ENCODE results near the gene ARFGEF3.
"Not testable (repeated sequence)": the region's sequence is repeated elsewhere in the genome, so short reads cannot be mapped to it uniquely, and the experiment has no call there.

The ARFGEF3 gene

DNA sequence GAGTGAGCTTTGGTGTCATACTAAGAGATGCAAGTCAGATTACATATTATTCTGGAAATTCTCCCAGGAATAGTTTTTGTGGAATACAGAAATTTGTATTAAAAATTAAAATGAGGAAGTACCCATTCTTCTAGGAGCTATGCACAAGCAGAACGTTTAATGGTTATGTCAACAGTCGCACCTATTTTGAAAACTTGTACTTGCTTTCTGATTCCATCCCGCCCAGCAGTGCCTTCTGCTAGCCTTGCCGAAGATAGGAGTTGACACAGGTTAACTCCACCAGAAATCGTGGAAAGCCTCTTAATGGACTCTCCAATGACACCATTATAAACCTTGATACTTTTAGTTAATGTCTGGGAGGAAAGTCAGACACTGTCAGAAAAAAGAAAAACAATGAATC is 49.9 kb downstream of the ARFGEF3 start:
- no peaks in the 10 kb centered on the region for H3K9me3 ChIP-seq (ENCODE audit: control insufficient read depth, low read length)
- H3K4me3 ChIP-seq (ENCODE audit: extremely low read depth, insufficient read depth, low read length, poor library complexity, severe bottlenecking): no peak overlapping the region
- 92 to 93% methylated on average over 2 to 4 of the region's 5 CpGs for WGBS, 2 experiments (ENCODE audit: insufficient coverage in 2 of 2)
- no peak overlapping the region for H3K27ac ChIP-seq (ENCODE audit: low read depth, low read length, severe bottlenecking)
- no peaks in the 10 kb centered on the region for H3K36me3 ChIP-seq (ENCODE audit: control insufficient read depth, insufficient read depth, low read length)
- H3K4me1 ChIP-seq (ENCODE audit: control insufficient read depth, insufficient read depth, low read length, poor library complexity, severe bottlenecking): no peaks in the 10 kb centered on the region

DNA sequence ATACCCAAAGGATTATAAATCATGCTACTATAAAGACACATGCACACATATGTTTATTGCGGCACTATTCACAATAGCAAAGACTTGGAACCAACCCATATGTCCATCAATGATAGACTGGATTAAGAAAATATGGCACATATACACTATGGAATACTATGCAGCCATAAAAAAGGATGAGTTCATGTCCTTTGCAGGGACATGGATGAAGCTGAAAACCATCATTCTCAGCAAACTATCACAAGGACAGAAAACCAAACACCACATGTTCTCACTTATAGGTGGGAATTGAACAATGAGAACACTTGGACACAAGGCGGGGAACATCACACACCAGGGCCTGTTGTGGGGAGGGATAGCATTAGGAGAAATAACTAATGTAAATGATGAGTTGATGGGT is 50.8 kb downstream of the ARFGEF3 start:
- WGBS, 2 experiments (ENCODE audit: insufficient coverage in 2 of 2): no CpG with 5 or more reads among the region's 2 CpGs
- H3K4me1 ChIP-seq (ENCODE audit: control insufficient read depth, insufficient read depth, low read length, poor library complexity, severe bottlenecking); H3K36me3 ChIP-seq (ENCODE audit: control insufficient read depth, insufficient read depth, low read length); H3K4me3 ChIP-seq (ENCODE audit: extremely low read depth, insufficient read depth, low read length, poor library complexity, severe bottlenecking); H3K9me3 ChIP-seq (ENCODE audit: control insufficient read depth, low read length); H3K27ac ChIP-seq (ENCODE audit: low read depth, low read length, severe bottlenecking): not testable (repeated sequence)

DNA sequence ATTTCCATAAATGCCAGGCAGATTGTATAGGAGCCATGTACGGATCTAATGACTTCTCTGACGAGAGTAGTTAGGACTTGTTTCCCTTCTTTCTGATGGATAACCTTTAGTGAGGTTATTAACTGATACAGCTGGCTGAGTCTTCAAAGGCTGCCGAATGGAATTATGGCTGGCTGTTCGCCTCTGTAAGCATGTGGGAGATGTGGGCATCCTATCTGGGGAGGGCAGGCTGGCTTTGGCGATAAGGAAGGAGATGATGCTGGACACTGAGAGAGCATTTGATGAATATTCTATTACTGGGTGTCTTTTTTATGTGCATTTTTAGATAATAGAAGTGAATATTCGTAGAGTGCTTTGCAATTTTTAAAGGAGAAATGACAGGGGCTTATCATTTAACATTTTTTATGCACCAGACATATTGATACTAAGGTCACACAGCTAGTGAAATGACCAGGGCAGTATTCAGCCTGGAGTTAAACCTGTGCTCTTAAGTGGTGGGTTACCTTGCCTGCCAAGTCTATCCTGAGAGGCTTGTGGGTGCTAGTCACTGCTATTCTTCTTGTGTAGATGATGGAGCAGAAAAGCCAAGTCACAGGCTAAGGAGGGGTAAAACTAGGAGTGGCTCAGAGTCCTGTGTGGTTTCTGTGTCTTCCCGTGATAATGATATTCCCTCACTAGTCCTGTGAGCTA is 53.5 kb downstream of the ARFGEF3 start:
- Histone ChIP-seq H3K9me3 (ENCODE audit: control insufficient read depth, low read length) (no peaks in the 10 kb centered on the region), H3K4me1 (ENCODE audit: control insufficient read depth, insufficient read depth, low read length, poor library complexity, severe bottlenecking) (no peaks in the 10 kb centered on the region), H3K36me3 (ENCODE audit: control insufficient read depth, insufficient read depth, low read length) (no peaks in the 10 kb centered on the region), H3K4me3 (ENCODE audit: extremely low read depth, insufficient read depth, low read length, poor library complexity, severe bottlenecking) (no peak overlapping the region), H3K27ac (ENCODE audit: low read depth, low read length, severe bottlenecking) (no peak overlapping the region)
- 89 to 93% methylated on average over 6 of the region's 7 CpGs for WGBS, 2 experiments (ENCODE audit: insufficient coverage in 2 of 2)

DNA sequence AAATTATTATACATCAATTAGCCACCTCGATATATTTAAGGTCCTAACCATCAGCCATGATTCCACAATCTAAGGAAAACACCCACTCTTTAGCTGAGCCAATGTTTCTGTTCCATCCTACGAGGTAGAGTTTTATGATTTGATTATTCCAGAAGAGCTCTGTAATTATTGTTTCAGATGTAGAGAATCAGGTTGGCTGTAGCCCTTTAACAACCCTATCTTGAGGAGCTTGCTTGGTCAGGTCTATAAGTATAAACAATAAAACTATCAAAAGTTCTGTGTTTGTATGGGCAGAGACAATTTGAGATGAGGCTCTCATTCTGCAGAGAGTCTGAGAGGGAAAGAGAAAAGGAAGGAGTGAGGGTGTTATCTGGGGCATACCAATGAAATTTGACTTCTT is 56.7 kb downstream of the ARFGEF3 start, which contains the start of gene PBOV1:
Gene PBOV1, minus strand, starts transcription at position 43 of the 400 bp plus-strand sequence. CDS start 96 bp downstream, outside the sequence.
- Histone ChIP-seq H3K9me3 (ENCODE audit: control insufficient read depth, low read length) (no peaks in the 10 kb centered on the region), H3K4me1 (ENCODE audit: control insufficient read depth, insufficient read depth, low read length, poor library complexity, severe bottlenecking) (no peaks in the 10 kb centered on the region), H3K4me3 (ENCODE audit: extremely low read depth, insufficient read depth, low read length, poor library complexity, severe bottlenecking) (no peak within 1 kb of the TSS), H3K36me3 (ENCODE audit: control insufficient read depth, insufficient read depth, low read length) (no peaks in the 10 kb centered on the region), H3K27ac (ENCODE audit: low read depth, low read length, severe bottlenecking) (no peak within 1 kb of the TSS)
- no CpG with 5 or more reads among the region's 2 CpGs for WGBS, 2 experiments (ENCODE audit: insufficient coverage in 2 of 2)

DNA sequence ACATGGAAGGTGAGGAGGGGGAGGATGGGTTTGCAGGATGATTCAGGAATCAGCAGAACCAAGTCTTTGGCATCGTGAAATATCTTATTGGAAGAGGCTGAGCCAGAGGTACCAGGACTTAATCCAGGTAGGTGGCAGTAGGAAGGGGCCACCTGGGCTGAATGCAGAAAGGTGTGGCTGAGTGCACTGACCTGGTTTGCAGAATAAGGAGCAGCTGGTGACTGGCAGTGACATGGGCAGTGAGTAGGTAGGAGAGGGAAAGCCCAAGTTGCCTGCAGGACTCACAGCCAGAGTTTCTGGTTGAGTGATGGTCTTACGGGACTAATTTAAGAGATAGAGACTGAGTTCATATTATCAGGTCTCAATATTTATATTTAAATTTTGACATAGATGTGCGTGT is 57.7 kb downstream of the ARFGEF3 start:
- Histone ChIP-seq H3K4me3 (ENCODE audit: extremely low read depth, insufficient read depth, low read length, poor library complexity, severe bottlenecking) (no peak overlapping the region), H3K27ac (ENCODE audit: low read depth, low read length, severe bottlenecking) (no peak overlapping the region), H3K4me1 (ENCODE audit: control insufficient read depth, insufficient read depth, low read length, poor library complexity, severe bottlenecking) (no peaks in the 10 kb centered on the region), H3K36me3 (ENCODE audit: control insufficient read depth, insufficient read depth, low read length) (no peaks in the 10 kb centered on the region), H3K9me3 (ENCODE audit: control insufficient read depth, low read length) (no peaks in the 10 kb centered on the region)
- 40 to 58% methylated on average over 1 of the region's 3 CpGs for WGBS, 2 experiments (ENCODE audit: insufficient coverage in 2 of 2)

DNA sequence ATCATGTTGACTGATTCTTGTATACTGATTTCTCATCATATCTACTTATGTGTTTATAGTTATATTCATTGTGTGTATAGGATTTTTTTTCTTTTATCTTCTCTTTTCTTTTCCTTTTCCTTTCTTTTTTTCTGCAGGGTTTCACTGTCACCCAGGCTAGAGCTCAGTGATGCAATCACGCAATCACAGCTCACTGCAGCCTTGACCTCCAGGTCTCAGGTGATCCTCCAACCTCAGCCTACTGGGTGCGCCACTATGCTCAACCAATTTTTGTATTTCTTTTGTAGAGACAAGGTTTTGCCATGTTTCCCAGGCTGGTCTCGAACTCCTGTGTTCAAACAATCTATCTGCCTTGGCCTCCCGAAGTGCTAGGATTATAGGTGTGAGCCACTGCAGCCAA is 58.2 kb downstream of the ARFGEF3 start:
- H3K4me3 ChIP-seq (ENCODE audit: extremely low read depth, insufficient read depth, low read length, poor library complexity, severe bottlenecking): no peak overlapping the region
- 88 to 89% methylated on average over 3 to 4 of the region's 4 CpGs for WGBS, 2 experiments (ENCODE audit: insufficient coverage in 2 of 2)
- H3K36me3 ChIP-seq (ENCODE audit: control insufficient read depth, insufficient read depth, low read length): no peaks in the 10 kb centered on the region

DNA sequence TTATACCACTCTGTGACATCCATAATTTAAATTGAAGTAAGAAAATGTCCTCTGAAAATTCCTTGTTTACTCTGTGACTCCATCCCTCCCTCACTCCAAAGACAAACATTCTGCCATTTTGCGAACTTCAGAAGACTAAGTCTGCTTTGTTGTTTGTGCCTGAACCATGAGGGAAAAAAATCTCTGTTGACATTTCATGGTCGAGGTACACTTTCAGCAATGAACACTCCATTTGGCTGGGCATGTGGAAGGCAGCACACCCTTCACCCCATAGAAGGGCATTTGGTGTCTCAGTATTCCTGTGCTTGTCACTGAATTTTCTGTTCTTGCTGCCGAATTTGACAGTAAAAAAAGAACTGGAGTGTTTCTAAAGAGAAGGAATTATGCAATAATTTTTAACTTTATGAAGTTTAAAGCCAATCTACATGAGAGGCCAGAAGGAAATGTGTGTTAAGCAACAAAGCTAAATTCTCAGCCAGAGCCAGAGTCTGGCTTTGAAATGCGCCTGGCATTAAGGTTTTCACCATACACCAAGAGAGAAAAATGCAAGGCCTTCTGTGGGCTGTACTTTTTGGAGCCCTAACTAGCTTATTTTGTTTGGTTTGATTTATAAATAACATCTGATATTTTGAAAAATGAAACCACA is 61.3 kb downstream of the ARFGEF3 start:
- WGBS, 2 experiments (ENCODE audit: insufficient coverage in 2 of 2): 75% methylated on average over 2 to 4 of the region's 4 CpGs
- H3K4me1 ChIP-seq (ENCODE audit: control insufficient read depth, insufficient read depth, low read length, poor library complexity, severe bottlenecking): no peaks in the 10 kb centered on the region
- H3K4me3 ChIP-seq (ENCODE audit: extremely low read depth, insufficient read depth, low read length, poor library complexity, severe bottlenecking): no peak overlapping the region
- H3K27ac ChIP-seq (ENCODE audit: low read depth, low read length, severe bottlenecking): no peak overlapping the region
- H3K9me3 ChIP-seq (ENCODE audit: control insufficient read depth, low read length): no peaks in the 10 kb centered on the region
- H3K36me3 ChIP-seq (ENCODE audit: control insufficient read depth, insufficient read depth, low read length): no peaks in the 10 kb centered on the region

More for the DNA sequence above, 58.2 kb downstream of the ARFGEF3 start:
- Histone ChIP-seq H3K27ac (ENCODE audit: low read depth, low read length, severe bottlenecking) (no peak overlapping the region), H3K4me1 (ENCODE audit: control insufficient read depth, insufficient read depth, low read length, poor library complexity, severe bottlenecking) (no peaks in the 10 kb centered on the region), H3K9me3 (ENCODE audit: control insufficient read depth, low read length) (no peaks in the 10 kb centered on the region)

DNA sequence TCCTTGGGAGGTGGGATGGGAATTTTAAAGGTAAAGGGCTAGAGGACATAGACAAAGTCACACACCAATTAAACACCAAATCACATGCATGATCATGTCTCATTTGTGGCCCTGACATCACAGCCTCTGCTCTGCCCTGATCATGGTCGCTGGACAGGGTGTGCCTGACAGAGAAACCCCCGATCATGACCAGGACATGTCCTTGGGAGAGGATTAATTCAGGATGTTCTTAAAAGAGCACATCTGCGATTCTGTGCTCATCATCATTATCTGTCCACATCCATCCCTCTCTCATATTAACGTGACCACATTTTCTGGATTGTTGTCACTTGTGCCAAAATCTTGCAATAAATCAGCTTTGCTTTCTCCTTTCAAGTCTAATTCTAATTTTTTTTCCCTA is 64.2 kb downstream of the ARFGEF3 start:
- Histone ChIP-seq H3K9me3 (ENCODE audit: control insufficient read depth, low read length) (no peaks in the 10 kb centered on the region), H3K36me3 (ENCODE audit: control insufficient read depth, insufficient read depth, low read length) (no peaks in the 10 kb centered on the region), H3K27ac (ENCODE audit: low read depth, low read length, severe bottlenecking) (no peak overlapping the region), H3K4me1 (ENCODE audit: control insufficient read depth, insufficient read depth, low read length, poor library complexity, severe bottlenecking) (no peaks in the 10 kb centered on the region), H3K4me3 (ENCODE audit: extremely low read depth, insufficient read depth, low read length, poor library complexity, severe bottlenecking) (no peak overlapping the region)
- 79 to 89% methylated on average over 2 to 3 of the region's 4 CpGs for WGBS, 2 experiments (ENCODE audit: insufficient coverage in 2 of 2)

DNA sequence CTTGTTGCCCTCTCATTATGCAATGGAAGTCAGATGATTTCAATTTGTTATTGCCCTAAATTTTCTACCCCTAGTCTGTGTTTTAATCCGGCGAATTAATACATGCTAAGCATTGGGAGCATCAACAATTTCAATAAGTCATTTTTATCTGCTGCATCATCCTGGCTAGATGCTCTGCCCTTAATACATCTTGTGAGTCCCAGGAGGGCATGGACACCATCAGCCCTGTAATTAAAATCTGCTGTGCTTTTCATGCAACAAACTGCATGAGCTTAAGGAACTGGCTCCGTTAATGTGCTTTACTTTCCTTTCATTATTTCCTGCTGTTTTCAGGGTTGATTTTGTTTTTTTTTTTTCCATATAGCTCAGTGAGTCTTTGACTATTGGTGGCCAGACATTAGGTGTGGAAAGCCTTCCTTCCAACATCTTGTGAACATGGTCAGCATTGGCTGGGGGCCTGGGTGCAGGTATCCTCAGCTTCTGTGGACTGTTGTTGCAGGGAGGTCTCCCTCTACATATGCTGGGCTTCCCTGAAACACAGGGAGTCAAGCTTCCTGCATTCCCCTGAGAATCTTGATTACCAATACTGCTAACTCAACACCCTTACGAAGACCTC is 65.1 kb downstream of the ARFGEF3 start:
- Histone ChIP-seq H3K36me3 (ENCODE audit: control insufficient read depth, insufficient read depth, low read length) (no peaks in the 10 kb centered on the region), H3K27ac (ENCODE audit: low read depth, low read length, severe bottlenecking) (no peak overlapping the region), H3K4me1 (ENCODE audit: control insufficient read depth, insufficient read depth, low read length, poor library complexity, severe bottlenecking) (no peaks in the 10 kb centered on the region), H3K9me3 (ENCODE audit: control insufficient read depth, low read length) (no peaks in the 10 kb centered on the region), H3K4me3 (ENCODE audit: extremely low read depth, insufficient read depth, low read length, poor library complexity, severe bottlenecking) (no peak overlapping the region)
- 87 to 100% methylated on average over 3 of the region's 4 CpGs for WGBS, 2 experiments (ENCODE audit: insufficient coverage in 2 of 2)

DNA sequence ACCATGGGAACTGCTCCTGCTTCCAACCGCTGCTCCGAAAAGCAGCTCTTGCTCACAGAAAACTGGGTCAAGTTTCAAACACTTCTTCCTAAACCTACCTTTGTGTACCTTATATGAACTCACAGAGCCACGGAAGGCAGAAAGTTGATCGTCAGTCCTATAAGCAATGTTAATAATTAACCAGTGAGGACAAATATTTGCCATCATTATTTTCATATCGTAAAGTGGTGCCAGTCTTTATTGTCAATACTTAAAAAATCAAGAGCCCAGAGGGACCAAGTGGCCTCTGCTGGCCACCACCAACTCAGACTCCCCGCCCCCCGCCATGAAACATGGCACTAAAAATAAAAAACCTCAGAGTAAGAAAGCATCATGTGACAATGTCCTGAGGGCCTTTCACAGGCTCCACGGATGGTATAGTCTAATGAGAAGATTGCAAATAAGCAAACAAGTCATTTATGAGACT is 65.6 kb downstream of the ARFGEF3 start:
- H3K9me3 ChIP-seq (ENCODE audit: control insufficient read depth, low read length): no peaks in the 10 kb centered on the region
- H3K36me3 ChIP-seq (ENCODE audit: control insufficient read depth, insufficient read depth, low read length): no peaks in the 10 kb centered on the region
- no peaks in the 10 kb centered on the region for H3K4me1 ChIP-seq (ENCODE audit: control insufficient read depth, insufficient read depth, low read length, poor library complexity, severe bottlenecking)
- WGBS, 2 experiments (ENCODE audit: insufficient coverage in 2 of 2): 84 to 91% methylated on average over 3 to 5 of the region's 8 CpGs
- H3K4me3 ChIP-seq (ENCODE audit: extremely low read depth, insufficient read depth, low read length, poor library complexity, severe bottlenecking): no peak overlapping the region
- no peak overlapping the region for H3K27ac ChIP-seq (ENCODE audit: low read depth, low read length, severe bottlenecking)

DNA sequence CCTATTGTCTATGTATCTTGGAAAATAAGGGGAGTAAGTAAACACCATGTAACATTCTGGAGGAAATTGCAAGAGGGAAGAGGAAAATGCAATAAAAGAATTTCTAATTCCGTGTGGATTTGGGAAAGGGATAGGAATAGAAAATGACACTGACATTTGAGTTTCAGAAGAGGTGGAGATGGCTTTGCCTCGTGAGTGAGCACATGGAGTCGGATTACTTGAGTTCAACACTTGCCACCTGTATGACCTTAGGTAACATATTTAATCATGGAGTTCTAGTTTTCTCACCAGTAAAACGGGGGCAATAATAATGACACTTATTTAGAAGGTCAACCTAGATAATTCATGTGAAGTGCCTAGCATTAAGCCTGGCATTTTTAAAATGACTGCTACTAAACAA is 67.3 kb downstream of the ARFGEF3 start:
- WGBS, 2 experiments (ENCODE audit: insufficient coverage in 2 of 2): 66 to 76% methylated on average over 2 of the region's 4 CpGs
- H3K27ac ChIP-seq (ENCODE audit: low read depth, low read length, severe bottlenecking): no peak overlapping the region
- no peaks in the 10 kb centered on the region for H3K4me1 ChIP-seq (ENCODE audit: control insufficient read depth, insufficient read depth, low read length, poor library complexity, severe bottlenecking)
- no peak overlapping the region for H3K4me3 ChIP-seq (ENCODE audit: extremely low read depth, insufficient read depth, low read length, poor library complexity, severe bottlenecking)
- no peaks in the 10 kb centered on the region for H3K36me3 ChIP-seq (ENCODE audit: control insufficient read depth, insufficient read depth, low read length)
- no peaks in the 10 kb centered on the region for H3K9me3 ChIP-seq (ENCODE audit: control insufficient read depth, low read length)
